Adrenal gland (tissue), 12 donors: ENCODE measurements around the gene SSBP2. TPM values are rescaled to one million over a fixed set of nuclear protein-coding genes. Genes with fewer than 3 reads are reported as not detected.

Experiments used
- DNase-seq, 7 donors: peaks; one replicate each; pipeline ENCODE4 v3.0.0-alpha.2; 2019 to 2020
- H3K27ac ChIP-seq, 5 donors: fragments of 200-600 bp; sonication (generic) in 4 of 5; 1 replicate in 3 of 5; 2 replicates in 2 of 5; pipeline versions ENCODE4 v1.5.1 to v1.8.0; 2016 to 2020; ENCODE audit warnings: mild to moderate bottlenecking in 1 of 5
- H3K27me3 ChIP-seq: fragments of 200-600 bp; 2 replicates; pipeline ENCODE4 v1.8.0; 2021
- H3K36me3 ChIP-seq, 2 donors: fragments of 200-600 bp; replicated peaks in 1 of 2; 1 replicate in 1 of 2; 2 replicates in 1 of 2; pipeline versions ENCODE4 v1.5.1 to v1.8.0; 2018 to 2022
- H3K4me1 ChIP-seq, 2 donors: fragments of 200-600 bp; replicated peaks in 1 of 2; 1 replicate in 1 of 2; 2 replicates in 1 of 2; pipeline versions ENCODE4 v1.5.1 to v1.8.0; 2018 to 2021
- H3K4me3 ChIP-seq, 4 donors: fragments of 200-600 bp; sonication (generic) in 3 of 4; one replicate each; pipeline ENCODE4 v1.5.1; 2016 to 2018
- H3K9me3 ChIP-seq, 3 donors: fragments of 200-600 bp; sonication (generic) in 1 of 3; replicated peaks in 1 of 3; 1 replicate in 2 of 3; 2 replicates in 1 of 3; pipeline versions ENCODE4 v1.5.1 to v1.8.0; 2016 to 2021
- POLR2A ChIP-seq, 2 donors: fragments of 450-650 bp; IDR thresholded peaks; one replicate each; pipeline ENCODE4 v1.6.1; 2017; ENCODE audit warnings: antibody characterized with exemption in 2 of 2, mild to moderate bottlenecking in 2 of 2, moderate library complexity in 1 of 2
- WGBS, 4 donors: extraction: QIAGEN DNeasy Blood & Tissue Kit in 2 of 4; methylation state at CpG; one replicate each; pipeline versions ENCODE4 v1.1.5 to v1.1.7; 2013 to 2017; 5-methylcytosine and 5-hydroxymethylcytosine counted together
- intact Hi-C, 2 donors: fragments of 100-400 bp; cut with DNase I; formaldehyde crosslinking; loops; one replicate each; pipeline versions ENCODE4 v1.14.1 to v1.15.0; 2022 to 2023
- polyA plus RNA-seq, 3 donors: library from polyadenylated mRNA; stranded (reverse); fragments of 200-250 nt in 2 of 3; fragments of 350-450 nt in 1 of 3; fragmentation: Illumina TruSeq in 1 of 3; extraction: RNeasy Lipid Tissue Mini Kit (QIAGEN cat#74804) in 1 of 3; gene quantifications; one replicate each; pipeline ENCODE4 v1.2.3, GENCODE V29; 2013 to 2014
- total RNA-seq, 9 donors: library from RNA; depleted of rRNA in 4 of 9; stranded (reverse); fragments of >200 nt in 4 of 9; fragments of 120-200 nt in 1 of 9; fragmentation: NEBNext Ultra II Directional in 1 of 9; extraction: Animal tissue kit (Norgen Biotek cat#: 25700) in 1 of 9; gene quantifications; one replicate each; pipeline versions ENCODE4 v1.1.0 to v1.2.4, GENCODE V29; 2013 to 2023
- TF ChIP-seq, protein P1 (sequence below), 6 experiments: fragments of 450-650 bp in 4 of 6; fragments of 200-600 bp in 2 of 6; sonication (generic) in 1 of 6; IDR thresholded peaks; 1 replicate in 5 of 6; 2 replicates in 1 of 6; pipeline versions ENCODE4 v1.5.1 to v1.8.0; 2016 to 2021; ENCODE audit warnings: antibody characterized with exemption in 6 of 6, mild to moderate bottlenecking in 2 of 6, moderate library complexity in 1 of 6
- donor health status: healthy with polysubstance abuse.
- donor health status: Bipolar disorder and iron deficiency.
- donor health status: DM: yes; HTN: yes; CAD: no.
- donor health status: DM: no; HTN: no; CAD: no.
- donor health status: DM: no; HTN: no; CAD: no.
- donor health status: DM: yes; HTN: yes; CAD: no.

The SSBP2 gene
- total and polyA plus RNA-seq, 12 donors, result 16.2 to 424 (median 25.4) TPM

DNA sequence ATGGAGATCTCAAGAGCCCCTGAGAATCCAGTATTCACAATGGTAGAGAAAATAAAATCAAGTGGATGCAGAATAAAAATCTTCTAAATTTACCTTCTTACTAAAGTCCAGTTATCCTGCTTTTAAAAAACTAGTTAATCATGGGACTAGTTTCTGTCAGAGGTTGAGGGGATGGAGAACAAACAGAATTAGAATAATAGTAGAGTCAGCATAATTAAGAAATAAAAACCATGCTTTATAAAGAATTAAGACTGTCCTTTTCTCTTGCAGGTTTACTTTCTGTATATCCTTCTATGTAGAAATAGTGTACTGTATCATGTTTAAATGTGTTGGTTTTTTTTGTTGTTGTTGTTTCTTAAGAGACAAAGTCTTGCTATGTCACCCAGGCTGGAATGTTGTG, 380.0 kb downstream of the SSBP2 start:
- no peaks in the 10 kb centered on the region for H3K27me3 ChIP-seq
- H3K27ac ChIP-seq, result no peak overlapping the region
- H3K4me3 ChIP-seq, result no peak overlapping the region
- DNase-seq, result no peak
- H3K36me3 ChIP-seq, result no peaks in the 10 kb centered on the region
- H3K9me3 ChIP-seq, result peaks cover 0 to 4% (median 0%) of the 10 kb centered on the region in 3 donors
- intact Hi-C loops, result no loop called here
- H3K4me1 ChIP-seq, result no peaks in the 10 kb centered on the region
- TF ChIP-seq POLR2A (IDR thresholded peaks at IDR 0.05), result no peak
- TF ChIP-seq, protein P1, sequence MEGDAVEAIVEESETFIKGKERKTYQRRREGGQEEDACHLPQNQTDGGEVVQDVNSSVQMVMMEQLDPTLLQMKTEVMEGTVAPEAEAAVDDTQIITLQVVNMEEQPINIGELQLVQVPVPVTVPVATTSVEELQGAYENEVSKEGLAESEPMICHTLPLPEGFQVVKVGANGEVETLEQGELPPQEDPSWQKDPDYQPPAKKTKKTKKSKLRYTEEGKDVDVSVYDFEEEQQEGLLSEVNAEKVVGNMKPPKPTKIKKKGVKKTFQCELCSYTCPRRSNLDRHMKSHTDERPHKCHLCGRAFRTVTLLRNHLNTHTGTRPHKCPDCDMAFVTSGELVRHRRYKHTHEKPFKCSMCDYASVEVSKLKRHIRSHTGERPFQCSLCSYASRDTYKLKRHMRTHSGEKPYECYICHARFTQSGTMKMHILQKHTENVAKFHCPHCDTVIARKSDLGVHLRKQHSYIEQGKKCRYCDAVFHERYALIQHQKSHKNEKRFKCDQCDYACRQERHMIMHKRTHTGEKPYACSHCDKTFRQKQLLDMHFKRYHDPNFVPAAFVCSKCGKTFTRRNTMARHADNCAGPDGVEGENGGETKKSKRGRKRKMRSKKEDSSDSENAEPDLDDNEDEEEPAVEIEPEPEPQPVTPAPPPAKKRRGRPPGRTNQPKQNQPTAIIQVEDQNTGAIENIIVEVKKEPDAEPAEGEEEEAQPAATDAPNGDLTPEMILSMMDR (IDR thresholded peaks at IDR 0.05), result no peak

DNA sequence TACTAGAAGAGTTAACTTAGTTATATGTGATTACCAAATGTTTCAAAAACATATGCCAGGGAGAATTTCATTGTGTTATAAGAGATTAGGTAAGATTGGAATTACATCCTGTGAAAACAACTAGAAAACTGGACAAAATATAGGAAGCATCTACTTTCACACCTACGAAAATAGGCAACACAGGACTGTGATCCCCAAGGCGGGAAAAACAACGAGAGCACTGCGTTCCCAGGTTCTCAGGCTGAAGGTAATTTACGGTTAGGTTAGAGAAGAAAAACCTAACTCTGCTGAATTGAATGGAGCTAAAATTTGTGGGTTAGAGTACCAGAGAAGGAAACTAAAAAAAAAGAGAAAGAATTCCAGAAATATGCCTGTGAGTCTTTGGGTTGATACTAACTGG, 385.4 kb downstream of the SSBP2 start:
- intact Hi-C loops, result no loop called here
- H3K4me3 ChIP-seq, result no peak overlapping the region
- H3K36me3 ChIP-seq, result no peaks in the 10 kb centered on the region
- DNase-seq, result no peak
- H3K27me3 ChIP-seq, result no peaks in the 10 kb centered on the region
- no peak overlapping the region for H3K27ac ChIP-seq
- WGBS, 4 donors, result 85 to 90% (median 86%) methylated on average over 5 of the region's 5 CpGs
- H3K4me1 ChIP-seq, result no peaks in the 10 kb centered on the region
- TF ChIP-seq, protein P1 (IDR thresholded peaks at IDR 0.05), result no peak
- TF ChIP-seq POLR2A (IDR thresholded peaks at IDR 0.05), result no peak
- peaks cover 0 to 4% (median 0%) of the 10 kb centered on the region in 3 donors for H3K9me3 ChIP-seq

DNA sequence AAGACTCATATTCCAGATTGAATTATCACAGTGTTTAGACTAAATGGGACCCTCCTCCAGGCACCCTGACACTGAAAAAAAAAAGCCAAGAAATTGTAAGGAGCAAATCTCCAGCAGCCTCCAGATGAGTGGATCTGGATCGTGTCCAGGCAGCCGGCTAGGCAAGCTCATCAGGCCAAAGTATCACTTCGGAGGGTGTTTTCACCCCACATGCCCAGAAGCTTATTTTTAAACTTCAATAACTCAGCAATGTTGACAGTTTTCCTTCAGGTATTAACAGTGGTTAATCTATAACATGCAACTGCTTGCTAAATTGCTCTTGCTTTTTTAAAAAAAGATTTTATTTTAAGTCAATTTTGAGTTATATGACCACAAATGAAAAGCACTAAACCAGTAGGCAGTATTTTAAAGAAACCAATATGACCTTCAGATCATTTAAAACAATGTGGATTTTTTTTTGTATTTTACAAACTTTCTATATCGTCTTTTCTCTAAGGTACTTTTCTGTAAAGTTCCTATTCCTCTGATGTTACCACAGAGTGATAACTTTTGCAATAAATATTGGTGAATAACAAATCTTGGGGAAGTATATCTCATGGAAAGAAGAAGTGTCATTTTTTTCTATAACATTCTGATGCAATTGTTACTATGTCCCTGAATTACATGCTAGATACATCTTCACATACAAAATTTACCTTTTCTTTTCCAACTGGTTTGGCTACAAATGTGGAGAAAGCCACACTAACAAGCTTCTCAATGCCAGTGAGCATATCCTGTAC, 387.6 kb downstream of the SSBP2 start:
- H3K36me3 ChIP-seq, result no peaks in the 10 kb centered on the region
- 63 to 74% (median 68%) methylated on average over 4 of the region's 4 CpGs for WGBS, 4 donors
- H3K27ac ChIP-seq, result no peak overlapping the region
- intact Hi-C loops, result no loop called here
- peaks cover 0 to 4% (median 0%) of the 10 kb centered on the region in 3 donors for H3K9me3 ChIP-seq
- no peaks in the 10 kb centered on the region for H3K27me3 ChIP-seq
- no peak for DNase-seq
- H3K4me3 ChIP-seq, result no peak overlapping the region
- H3K4me1 ChIP-seq, result no peaks in the 10 kb centered on the region
- TF ChIP-seq, protein P1 (IDR thresholded peaks at IDR 0.05), result no peak
- TF ChIP-seq POLR2A (IDR thresholded peaks at IDR 0.05), result no peak

Other genes with a start within 250 kb of the SSBP2 start
- 10 to 100 TPM in 2 of 9 donors, 1 to 10 TPM in 7; 4.1 to 15.1 (median 7.7) TPM for gene ATG10, start 220.9 kb upstream of the SSBP2 start, total RNA-seq
- gene ATG10, start 220.9 kb upstream of the SSBP2 start, polyA plus RNA-seq, result 1 to 10 TPM; 4.0 to 7.0 (median 5.9) TPM